Measurements from ENCODE around the gene FSTL4.

- TF ChIP-seq CTCF (IDR thresholded peaks at IDR 0.05; ENCODE audit: borderline replicate concordance, extremely low read depth, low read length, poor library complexity, severe bottlenecking) (no peak), EZH2 (IDR thresholded peaks at IDR 0.05; ENCODE audit: borderline replicate concordance, low read depth, low read length, severe bottlenecking) (no peak)
Observed at GRCh38 chr5:133530270-133530669, 82.1 kb downstream of the FSTL4 start.
